Esophagus squamous epithelium (tissue), 5 donors: ENCODE results near the gene PFKP. TPM values are rescaled to one million over a fixed set of nuclear protein-coding genes. Genes with fewer than 3 reads are reported as not detected.

ENCODE experiments used
- DNase-seq: peaks from one replicate; lab custom pipeline; 2025; lab: John Stamatoyannopoulos, UW
- H3K27ac ChIP-seq, 4 donors: fragments of 200-600 bp; sonication (generic); one replicate each; pipeline ENCODE4 v1.5.1; 2016 to 2019; ENCODE audit warnings: mild to moderate bottlenecking in 1 of 4
- H3K27me3 ChIP-seq, 4 donors: fragments of 200-600 bp; sonication (generic); 1 replicate in 3 of 4; 2 replicates in 1 of 4; pipeline versions ENCODE4 v1.5.1 to v1.6.0; 2017 to 2021; ENCODE audit warnings: antibody characterized with exemption in 1 of 4
- H3K36me3 ChIP-seq, 3 donors: fragments of 200-600 bp; sonication (generic); one replicate each; pipeline ENCODE4 v1.5.1; 2016 to 2019
- H3K4me1 ChIP-seq, 3 donors: fragments of 200-600 bp; sonication (generic); one replicate each; pipeline ENCODE4 v1.5.1; 2017 to 2019
- H3K4me3 ChIP-seq, 4 donors: fragments of 200-600 bp; sonication (generic); 1 replicate in 3 of 4; 2 replicates in 1 of 4; pipeline ENCODE4 v1.5.1; 2016 to 2019; ENCODE audit warnings: mild to moderate bottlenecking in 2 of 4, moderate library complexity in 1 of 4
- H3K9me3 ChIP-seq, 3 donors: fragments of 200-600 bp; sonication (generic); one replicate each; pipeline ENCODE4 v1.5.1; 2016 to 2019
- POLR2A ChIP-seq, 4 donors: fragments of 450-650 bp; IDR thresholded peaks; one replicate each; pipeline ENCODE4 v1.6.1; 2017; ENCODE audit warnings: antibody characterized with exemption in 4 of 4, mild to moderate bottlenecking in 4 of 4, moderate library complexity in 3 of 4
- WGBS, 2 donors: methylation state at CpG; one replicate each; pipeline ENCODE4 v1.1.5; 2018; 5-methylcytosine and 5-hydroxymethylcytosine counted together
- intact Hi-C: fragments of 100-400 bp; cut with DNase I; formaldehyde crosslinking; loops from one replicate; pipeline ENCODE4 v1.15.0; 2022
- total RNA-seq, 4 donors: library from RNA; depleted of rRNA; stranded (reverse); fragments of >200 nt; gene quantifications; one replicate each; pipeline ENCODE4 v1.1.0, GENCODE V29; 2016
- TF ChIP-seq, protein P1 (sequence below), 6 experiments: fragments of 450-650 bp in 4 of 6; fragments of 200-600 bp in 2 of 6; sonication (generic) in 2 of 6; IDR thresholded peaks; one replicate each; pipeline ENCODE4 v1.5.1; 2016 to 2019; ENCODE audit warnings: antibody characterized with exemption in 6 of 6, mild to moderate bottlenecking in 4 of 6, moderate library complexity in 4 of 6
- donor health status: DM: yes; HTN: yes; CAD: no.

The PFKP gene
- total RNA-seq, 4 donors from 2014 or later = 69.7 to 94.0 (median 86.4) TPM

DNA sequence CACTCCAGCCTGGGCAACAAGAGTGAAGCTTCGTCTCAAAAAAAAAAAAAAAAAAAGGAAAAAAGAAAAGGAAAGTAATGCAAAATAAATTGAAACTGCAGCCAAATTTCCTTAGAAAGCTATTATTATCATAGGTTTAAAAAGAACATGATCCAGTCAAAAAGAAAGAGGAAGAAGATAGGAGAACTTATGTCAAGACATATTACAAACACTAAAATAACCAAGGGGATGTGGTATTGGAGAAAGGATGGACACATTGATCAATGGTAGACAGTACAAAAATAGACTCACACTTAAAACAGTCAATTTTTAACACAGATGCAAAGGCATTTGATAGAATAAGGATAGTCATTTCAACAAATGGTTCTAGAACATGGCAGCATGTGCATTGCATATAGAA is 27.3 kb upstream of the PFKP start:
- TF ChIP-seq, protein P1, sequence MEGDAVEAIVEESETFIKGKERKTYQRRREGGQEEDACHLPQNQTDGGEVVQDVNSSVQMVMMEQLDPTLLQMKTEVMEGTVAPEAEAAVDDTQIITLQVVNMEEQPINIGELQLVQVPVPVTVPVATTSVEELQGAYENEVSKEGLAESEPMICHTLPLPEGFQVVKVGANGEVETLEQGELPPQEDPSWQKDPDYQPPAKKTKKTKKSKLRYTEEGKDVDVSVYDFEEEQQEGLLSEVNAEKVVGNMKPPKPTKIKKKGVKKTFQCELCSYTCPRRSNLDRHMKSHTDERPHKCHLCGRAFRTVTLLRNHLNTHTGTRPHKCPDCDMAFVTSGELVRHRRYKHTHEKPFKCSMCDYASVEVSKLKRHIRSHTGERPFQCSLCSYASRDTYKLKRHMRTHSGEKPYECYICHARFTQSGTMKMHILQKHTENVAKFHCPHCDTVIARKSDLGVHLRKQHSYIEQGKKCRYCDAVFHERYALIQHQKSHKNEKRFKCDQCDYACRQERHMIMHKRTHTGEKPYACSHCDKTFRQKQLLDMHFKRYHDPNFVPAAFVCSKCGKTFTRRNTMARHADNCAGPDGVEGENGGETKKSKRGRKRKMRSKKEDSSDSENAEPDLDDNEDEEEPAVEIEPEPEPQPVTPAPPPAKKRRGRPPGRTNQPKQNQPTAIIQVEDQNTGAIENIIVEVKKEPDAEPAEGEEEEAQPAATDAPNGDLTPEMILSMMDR (IDR thresholded peaks at IDR 0.05) = no peak
- TF ChIP-seq POLR2A (IDR thresholded peaks at IDR 0.05) = no peak
- H3K9me3 ChIP-seq = no peaks in the 10 kb centered on the region

DNA sequence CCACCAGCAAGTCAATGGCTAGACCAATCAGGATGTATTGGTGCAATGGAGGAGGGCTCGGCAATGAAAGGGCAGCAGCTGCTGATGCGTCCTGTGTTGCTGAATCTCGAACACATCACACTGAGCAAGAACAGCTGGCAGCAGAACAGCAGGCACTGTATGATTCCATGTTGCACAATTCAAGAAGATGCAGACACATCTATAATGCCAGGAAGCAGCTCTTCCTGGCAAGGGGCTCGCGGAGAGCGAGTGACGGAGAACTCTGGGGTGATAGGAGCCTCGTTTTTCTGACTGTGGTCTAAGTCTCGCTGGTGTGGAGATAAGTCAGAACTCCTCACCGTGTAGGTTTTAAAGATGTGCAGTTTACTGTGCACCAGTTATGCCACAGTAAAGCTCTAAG is 24.8 kb upstream of the PFKP start:
- no peak overlapping the region for H3K4me3 ChIP-seq
- H3K36me3 ChIP-seq = no peaks in the 10 kb centered on the region
- no peak overlapping the region for H3K27ac ChIP-seq
- H3K4me1 ChIP-seq = peaks cover 7 to 31% (median 19%) of the 10 kb centered on the region in 3 donors
- peaks cover 0 to 1% (median 0%) of the 10 kb centered on the region in 4 donors for H3K27me3 ChIP-seq
- no peak for DNase-seq
- 59 to 83% methylated on average over 10 of the region's 10 CpGs for WGBS, 2 donors
- TF ChIP-seq POLR2A (IDR thresholded peaks at IDR 0.05) = no peak
- TF ChIP-seq, protein P1 (IDR thresholded peaks at IDR 0.05) = no peak
- H3K9me3 ChIP-seq = no peaks in the 10 kb centered on the region
- intact Hi-C loops = loop anchor here (10.0 kb wide), 1 partner anchor 108 kb away; no protein-coding TSS in a partner anchor

More for the DNA sequence above, 27.3 kb upstream of the PFKP start:
- Histone ChIP-seq H3K27ac (no peak overlapping the region), H3K4me1 (peaks cover 0 to 6% (median 0%) of the 10 kb centered on the region in 3 donors), H3K36me3 (no peaks in the 10 kb centered on the region), H3K27me3 (peaks cover 0 to 4% (median 0%) of the 10 kb centered on the region in 4 donors), H3K4me3 (no peak overlapping the region)
- no peak for DNase-seq
- intact Hi-C loops = loop anchor here (10.0 kb wide), 1 partner anchor 105 kb away; no protein-coding TSS in a partner anchor
- 67 to 80% methylated on average over 1 of the region's 1 CpG for WGBS, 2 donors

DNA sequence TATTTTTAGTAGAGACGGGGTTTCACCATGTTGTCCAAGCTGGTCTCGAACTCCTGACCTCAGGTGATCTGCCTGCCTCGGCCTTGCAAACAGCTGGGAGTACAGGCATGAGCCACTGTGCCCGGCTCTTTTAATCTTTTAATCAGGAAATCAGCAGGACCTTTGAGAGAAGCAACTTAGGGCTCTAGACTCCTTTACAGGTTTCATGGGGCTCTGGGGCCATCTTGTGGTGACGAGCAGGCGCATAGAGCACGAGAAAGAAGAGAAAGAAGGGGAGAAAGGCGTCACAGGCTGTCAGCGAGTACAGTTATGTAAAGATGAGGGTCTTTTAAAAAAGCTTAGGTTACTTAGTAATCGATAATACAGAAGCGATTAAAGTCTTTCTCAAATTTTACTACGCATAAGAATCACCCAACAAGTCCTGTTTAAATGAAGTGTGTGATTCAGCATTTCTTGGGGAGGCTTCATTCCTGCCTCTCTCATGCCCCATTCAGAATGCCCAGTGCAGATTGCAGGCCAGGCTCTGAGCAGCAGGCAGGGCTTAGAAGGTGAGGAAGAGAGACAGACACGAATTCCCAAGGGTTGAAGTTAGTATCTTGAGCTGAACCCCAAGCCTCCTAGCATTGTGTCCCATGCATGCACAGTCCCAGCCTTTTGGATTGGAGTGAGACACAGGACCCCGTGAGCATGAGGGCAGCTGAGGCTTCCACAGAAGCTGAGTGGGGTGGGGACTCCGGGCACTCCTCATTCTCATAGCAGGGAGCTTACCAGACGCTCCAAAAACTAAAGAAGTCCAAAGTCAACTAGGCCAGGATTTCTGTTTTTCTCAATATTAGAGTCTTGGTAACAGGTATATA is 23.6 kb upstream of the PFKP start:
- 20 to 22% methylated on average over 14 to 15 of the region's 16 CpGs for WGBS, 2 donors

DNA sequence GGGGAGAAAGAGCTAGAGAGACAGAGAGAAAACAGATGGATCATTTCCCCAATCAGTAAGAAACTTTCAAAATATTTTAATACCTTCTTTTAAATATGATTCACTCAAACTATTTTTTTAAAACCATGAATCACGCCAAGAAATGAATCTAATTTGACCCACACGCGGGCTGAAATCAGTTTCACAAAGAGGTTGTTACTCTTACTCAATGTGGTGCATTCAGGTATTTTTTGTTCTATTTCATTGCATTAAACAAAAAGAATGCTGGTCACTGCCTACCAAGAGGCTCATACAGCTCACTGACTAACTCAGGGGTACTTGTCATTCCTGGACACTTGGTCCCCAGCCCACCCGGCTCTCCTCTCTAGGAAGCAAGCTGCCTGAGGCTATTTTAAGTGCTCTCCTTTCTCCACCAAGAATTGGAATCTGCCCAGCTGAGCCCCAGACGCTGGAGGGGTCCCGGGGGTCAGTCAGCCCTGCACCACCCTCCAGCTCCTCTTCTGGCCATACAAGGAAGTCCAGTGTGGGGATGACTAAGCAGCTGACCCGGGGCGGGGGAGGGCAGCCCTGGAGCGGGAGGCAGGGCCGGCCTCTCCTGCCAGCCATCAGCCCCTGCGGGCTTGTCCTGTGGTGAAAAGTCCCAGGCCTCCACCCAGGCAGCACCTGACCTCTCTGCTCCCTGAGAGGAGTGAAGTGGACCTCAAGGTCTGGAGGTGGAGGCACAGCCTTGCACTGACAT is 21.7 kb upstream of the PFKP start:
- TF ChIP-seq, protein P1 (IDR thresholded peaks at IDR 0.05) = peak in 2 of 6 experiments; percentile 6 to 18
- TF ChIP-seq POLR2A (IDR thresholded peaks at IDR 0.05) = no peak
- H3K27me3 ChIP-seq = peaks cover 0 to 4% (median 0%) of the 10 kb centered on the region in 4 donors
- H3K36me3 ChIP-seq = no peaks in the 10 kb centered on the region
- peaks cover 7 to 43% (median 20%) of the 10 kb centered on the region in 3 donors for H3K4me1 ChIP-seq
- H3K9me3 ChIP-seq = no peaks in the 10 kb centered on the region
- 10 to 24% methylated on average over 4 of the region's 11 CpGs for WGBS, 2 donors
- H3K4me3 ChIP-seq = no peak overlapping the region
- no peak for DNase-seq
- peak overlapping the region; percentile 41 to 80 (median 76) for H3K27ac ChIP-seq
- intact Hi-C loops = loop anchor here (10.0 kb wide), 1 partner anchor 111 kb away; no protein-coding TSS in a partner anchor

More for the DNA sequence above, 23.6 kb upstream of the PFKP start:
- peak overlapping the region in 2 of 4 donors; percentile 24 to 50 for H3K27ac ChIP-seq
- intact Hi-C loops = loop anchor here (10.0 kb wide), 1 partner anchor 109 kb away; no protein-coding TSS in a partner anchor
- no peak for TF ChIP-seq POLR2A (IDR thresholded peaks at IDR 0.05)
- TF ChIP-seq, protein P1 (IDR thresholded peaks at IDR 0.05) = peak; percentile 14 to 78 (median 64)
- H3K36me3 ChIP-seq = no peaks in the 10 kb centered on the region
- H3K27me3 ChIP-seq = peaks cover 0 to 4% (median 0%) of the 10 kb centered on the region in 4 donors
- DNase-seq = no peak
- no peak overlapping the region for H3K4me3 ChIP-seq
- H3K9me3 ChIP-seq = no peaks in the 10 kb centered on the region
- peaks cover 7 to 42% (median 20%) of the 10 kb centered on the region in 3 donors for H3K4me1 ChIP-seq
